Measurements from ENCODE around the gene INPPL1.
"Not testable (repeated sequence)": the region's sequence is repeated elsewhere in the genome, so short reads cannot be mapped to it uniquely, and the experiment has no call there.

The INPPL1 gene

GRCh38 chr11:72243173-72244059 is 18.8 kb downstream of the INPPL1 start:
- in situ Hi-C loops (cut with HindIII; ENCODE audit: low sequenced_read_pairs): loop anchor here (10.0 kb wide), 1 partner anchor 219 kb away; no protein-coding TSS in a partner anchor

DNA sequence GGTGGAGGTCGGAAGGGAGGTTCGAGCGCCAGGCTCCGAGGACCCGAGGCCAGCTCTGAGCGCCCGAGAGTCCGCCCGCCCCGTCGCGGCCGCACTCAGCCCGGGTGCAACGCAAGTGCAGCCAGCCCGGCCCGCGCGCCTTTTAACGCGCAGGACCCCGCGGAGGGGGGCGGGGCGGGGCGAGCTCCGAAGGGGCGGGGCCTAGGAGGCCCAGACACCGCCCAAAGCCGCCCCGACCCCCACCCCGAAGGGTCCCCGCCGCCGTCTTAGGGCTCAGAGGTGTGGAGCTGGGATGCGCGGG is 19.4 kb downstream of the INPPL1 start, which contains the start of gene PHOX2A:
Gene PHOX2A (minus strand): TSS at position 117 of the 301 bp plus-strand sequence. CDS start 172 bp downstream, outside the sequence.
- in situ Hi-C loops (cut with HindIII; ENCODE audit: low sequenced_read_pairs): loop anchor here (10.0 kb wide), 1 partner anchor 219 kb away; no protein-coding TSS in a partner anchor

DNA sequence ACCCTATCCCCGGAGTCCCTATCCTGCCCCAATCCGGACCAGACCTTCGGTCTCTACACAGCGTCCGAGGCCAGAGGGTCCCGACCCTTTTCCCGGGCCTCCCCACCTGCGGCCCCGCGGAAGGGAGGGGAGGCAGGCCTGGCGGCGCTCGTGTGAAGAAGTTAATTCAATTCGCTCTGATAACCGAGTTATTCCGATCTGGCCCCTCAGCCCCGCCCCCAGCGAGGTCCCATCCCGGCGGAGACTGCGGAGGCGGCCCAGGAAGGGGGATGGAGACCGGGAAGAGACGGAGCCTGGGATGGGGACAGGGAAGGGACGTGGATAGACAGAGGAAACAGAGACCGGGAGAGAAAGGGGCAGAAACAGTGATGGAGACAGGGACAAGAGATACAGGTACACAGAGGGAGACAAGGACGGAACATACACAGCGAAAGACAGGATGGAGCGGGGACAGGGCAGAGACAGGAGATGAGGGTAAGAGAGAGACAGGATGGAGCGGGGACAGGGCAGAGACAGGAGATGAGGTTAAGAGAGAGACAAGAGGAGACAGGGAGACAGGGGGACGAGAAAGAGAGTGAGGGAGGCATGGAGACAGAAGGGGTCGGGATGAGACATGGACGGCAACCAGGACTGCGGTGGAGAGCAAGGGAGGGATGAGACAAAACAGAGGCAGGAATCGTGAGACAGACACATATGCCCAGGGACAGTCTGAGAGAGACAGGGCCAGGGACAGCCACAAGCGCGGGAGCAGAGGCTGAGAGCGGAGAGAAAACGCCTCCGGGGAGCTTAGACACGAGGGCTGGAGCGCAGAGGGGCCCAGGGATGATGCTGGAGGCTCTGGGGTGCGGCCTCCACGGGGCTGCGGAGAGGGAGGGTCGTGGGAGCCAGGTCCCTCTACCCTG is 20.0 kb downstream of the INPPL1 start:
- in situ Hi-C loops (cut with HindIII; ENCODE audit: low sequenced_read_pairs): loop anchor here (10.0 kb wide), 1 partner anchor 220 kb away; no protein-coding TSS in a partner anchor

- in situ Hi-C loops (cut with HindIII; ENCODE audit: low sequenced_read_pairs): loop anchor here (10.0 kb wide), 1 partner anchor 221 kb away; no protein-coding TSS in a partner anchor
Measured at GRCh38 chr11:72245263-72245816, 20.8 kb downstream of the INPPL1 start.

GRCh38 chr11:72247584-72247983 is 23.0 kb downstream of the INPPL1 start:
- in situ Hi-C loops (cut with HindIII; ENCODE audit: low sequenced_read_pairs): loop anchor here (10.0 kb wide), 1 partner anchor 223 kb away; no protein-coding TSS in a partner anchor

- in situ Hi-C loops (cut with HindIII; ENCODE audit: low sequenced_read_pairs): loop anchor here (10.0 kb wide), 1 partner anchor 225 kb away; no protein-coding TSS in a partner anchor
Measured at GRCh38 chr11:72249961-72250360, 25.4 kb downstream of the INPPL1 start.

- in situ Hi-C loops (cut with HindIII; ENCODE audit: low sequenced_read_pairs): no loop called here
Measured at GRCh38 chr11:72250661-72251464, 26.3 kb downstream of the INPPL1 start.

- in situ Hi-C loops (cut with HindIII; ENCODE audit: low sequenced_read_pairs): no loop called here
Measured at GRCh38 chr11:72251614-72252013, 27.0 kb downstream of the INPPL1 start.

DNA sequence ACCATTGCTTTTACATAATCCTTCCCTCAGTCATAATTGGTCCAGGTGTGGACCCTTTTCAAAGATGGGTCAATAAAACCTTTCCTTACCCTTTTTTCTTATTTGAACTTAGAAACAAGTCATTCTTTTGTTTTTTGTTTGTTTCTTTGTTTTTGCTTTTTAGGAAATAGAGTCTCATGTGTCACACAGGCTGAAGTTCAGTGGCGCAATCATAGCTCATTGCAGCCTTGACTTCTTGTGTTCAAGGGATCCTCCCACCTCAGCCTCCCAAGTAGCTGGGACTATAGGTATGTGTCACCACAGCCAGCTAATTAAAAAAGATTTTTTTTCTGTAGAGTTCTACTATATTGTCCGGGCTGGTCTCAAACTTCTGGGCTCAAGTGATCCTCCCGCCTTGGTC is 28.8 kb downstream of the INPPL1 start:
- in situ Hi-C loops (cut with HindIII; ENCODE audit: low sequenced_read_pairs): no loop called here

DNA sequence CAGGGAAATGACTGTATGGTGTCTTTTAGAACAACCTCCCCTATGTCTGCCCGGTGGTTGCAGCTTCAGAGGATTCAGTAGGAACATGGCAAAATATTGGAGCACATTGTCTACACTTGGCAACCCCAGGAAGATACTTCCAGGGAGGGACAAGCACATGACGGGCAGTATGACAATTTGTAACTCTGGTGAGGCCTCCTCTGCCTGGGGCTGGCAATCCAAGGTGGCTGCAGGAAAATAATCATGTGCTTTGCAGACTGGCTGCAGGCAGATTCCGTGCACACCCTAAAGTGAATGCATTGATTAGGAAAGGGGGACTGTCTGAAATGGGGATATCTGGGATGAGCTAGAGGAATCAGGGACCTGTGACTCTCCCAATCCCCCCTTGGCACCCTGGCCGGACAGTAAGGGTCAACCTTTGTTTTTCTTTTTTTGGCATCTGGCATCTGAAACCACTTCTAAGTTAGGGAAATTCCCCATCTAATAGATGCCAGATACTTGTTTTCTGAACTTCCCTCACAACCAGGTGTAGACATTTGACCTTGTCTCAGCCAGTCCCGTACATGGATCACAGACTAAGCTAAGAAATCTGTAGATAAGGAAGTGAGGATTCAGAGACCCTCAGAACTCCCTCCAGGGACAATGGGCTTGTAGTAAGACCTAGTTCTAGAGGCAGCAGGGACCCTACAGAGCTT is 29.9 kb downstream of the INPPL1 start:
- in situ Hi-C loops (cut with HindIII; ENCODE audit: low sequenced_read_pairs): no loop called here

DNA sequence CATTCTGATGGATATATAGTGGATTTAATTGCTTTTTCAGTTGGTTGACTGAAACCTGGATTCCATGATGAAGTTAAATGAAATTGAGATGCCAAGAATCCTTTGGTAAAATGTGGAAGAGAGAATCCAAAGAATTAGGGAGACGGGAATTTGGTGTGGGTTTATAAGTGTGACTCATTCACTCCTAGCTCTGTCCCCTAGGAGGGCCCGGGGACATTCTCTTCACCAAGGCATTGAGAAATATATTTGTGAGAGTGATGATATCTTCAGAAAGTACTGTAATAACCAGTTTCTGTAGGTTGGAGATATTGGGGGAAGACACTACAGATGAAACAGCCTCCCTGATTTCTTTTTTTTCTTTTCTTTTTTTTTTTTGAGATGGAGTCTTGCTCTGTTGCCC is 33.0 kb downstream of the INPPL1 start:
- in situ Hi-C loops (cut with HindIII; ENCODE audit: low sequenced_read_pairs): no loop called here

DNA sequence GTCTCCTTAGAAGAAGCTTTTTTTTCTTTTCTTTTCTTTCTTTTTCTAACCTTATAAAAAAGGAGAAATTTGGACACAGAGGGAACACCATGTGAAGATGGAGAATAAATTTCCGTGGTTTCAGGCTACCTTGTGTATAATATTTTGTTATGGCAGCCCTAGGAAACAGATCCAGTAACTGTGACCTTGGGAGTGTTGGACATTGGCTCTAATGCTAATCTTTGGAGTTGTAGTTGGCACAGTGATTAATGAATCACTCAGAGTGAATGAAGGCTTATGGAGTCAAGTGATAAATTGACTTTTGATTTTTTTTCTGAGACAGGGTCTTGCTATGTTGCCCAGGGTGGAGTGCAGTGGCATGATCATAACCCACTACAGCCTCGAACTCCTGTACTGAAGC is 34.9 kb downstream of the INPPL1 start:
- in situ Hi-C loops (cut with HindIII; ENCODE audit: low sequenced_read_pairs): no loop called here

DNA sequence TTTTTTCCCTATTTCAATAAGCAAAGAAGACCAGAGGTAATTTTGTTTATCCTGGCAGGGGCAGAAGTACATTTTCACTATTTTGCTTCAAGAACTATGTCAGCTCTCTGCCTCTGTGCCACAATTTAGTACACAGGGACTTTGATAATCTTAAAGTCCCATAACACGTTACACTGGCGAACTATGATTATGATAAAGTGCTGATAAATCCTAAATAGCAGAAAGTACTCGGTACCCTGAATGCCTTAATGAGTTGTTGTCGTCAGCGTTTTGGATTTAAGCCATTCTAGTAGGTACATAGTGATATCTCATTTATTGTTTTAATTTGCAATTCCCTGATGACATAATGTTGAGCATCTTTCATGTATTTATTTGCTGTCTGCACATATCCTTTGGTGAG is 36.0 kb downstream of the INPPL1 start:
- in situ Hi-C loops (cut with HindIII; ENCODE audit: low sequenced_read_pairs): no loop called here

DNA sequence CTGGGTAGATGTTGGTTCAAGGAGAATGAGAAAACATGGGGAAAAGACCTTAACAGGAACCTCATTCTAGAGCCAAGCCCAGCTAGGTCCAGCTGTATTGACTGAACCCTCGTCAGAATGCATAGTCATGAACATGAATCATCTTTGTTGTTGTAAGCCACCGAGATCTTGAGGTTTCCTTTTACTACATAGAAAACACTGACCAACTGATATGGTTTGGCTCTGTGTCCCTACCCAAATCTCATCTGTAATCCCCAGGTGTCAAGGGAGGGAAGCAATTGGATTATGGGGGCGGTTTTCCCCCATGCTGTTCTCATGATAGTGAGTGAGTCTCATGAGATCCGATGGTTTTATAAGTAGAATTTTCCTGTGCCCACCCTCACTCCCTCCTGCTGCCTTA is 38.8 kb downstream of the INPPL1 start:
- in situ Hi-C loops (cut with HindIII; ENCODE audit: low sequenced_read_pairs): no loop called here

GRCh38 chr11:72265951-72266350 is 41.4 kb downstream of the INPPL1 start:
- in situ Hi-C loops (cut with HindIII; ENCODE audit: low sequenced_read_pairs): no loop called here

GRCh38 chr11:72266960-72267359 is 42.4 kb downstream of the INPPL1 start:
- in situ Hi-C loops (cut with HindIII; ENCODE audit: low sequenced_read_pairs): not testable (repeated sequence)

- in situ Hi-C loops (cut with HindIII; ENCODE audit: low sequenced_read_pairs): no loop called here
Measured at GRCh38 chr11:72267956-72268617, 43.5 kb downstream of the INPPL1 start.

DNA sequence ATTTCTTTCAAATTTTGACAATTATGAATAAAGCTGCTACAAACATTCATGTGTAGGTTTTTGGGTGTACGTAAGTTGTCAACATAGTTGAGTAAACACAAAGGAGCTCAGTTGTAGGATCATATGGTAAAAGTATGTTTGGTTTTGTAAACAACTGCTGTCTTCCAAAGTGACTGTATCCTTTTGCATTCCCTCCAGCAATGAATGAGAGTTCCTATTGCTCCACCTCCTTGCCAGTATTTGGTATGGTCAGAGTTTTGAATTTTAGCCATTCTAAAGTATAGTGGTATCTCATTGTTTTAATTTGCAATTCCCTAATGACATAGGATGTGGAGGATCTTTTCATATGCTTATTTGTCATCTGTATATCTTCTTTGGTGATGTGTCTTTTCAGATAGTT is 47.4 kb downstream of the INPPL1 start:
- in situ Hi-C loops (cut with HindIII; ENCODE audit: low sequenced_read_pairs): no loop called here

DNA sequence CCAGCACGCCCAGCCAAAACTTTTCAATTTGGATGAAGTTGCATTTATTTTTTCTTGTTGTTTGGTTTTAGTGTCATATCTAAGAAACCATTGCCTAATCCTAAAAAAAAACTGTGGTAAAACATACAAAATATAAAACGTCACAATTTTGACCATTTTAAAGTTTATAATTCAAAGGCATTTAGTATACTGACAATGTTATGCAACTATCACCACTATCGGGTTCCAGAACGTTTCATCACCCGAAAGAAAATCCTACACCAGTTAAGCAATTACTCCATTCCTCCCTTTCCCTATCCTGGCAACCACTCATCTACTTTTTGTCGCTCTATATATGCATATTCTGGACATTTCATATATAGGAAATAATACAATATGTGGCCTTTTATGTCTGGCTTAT is 49.9 kb downstream of the INPPL1 start:
- in situ Hi-C loops (cut with HindIII; ENCODE audit: low sequenced_read_pairs): no loop called here
